BLaER1 (cell line): ENCODE data around the gene STIM1.
"Not testable (repeated sequence)": the region's sequence is repeated elsewhere in the genome, so short reads cannot be mapped to it uniquely, and the experiment has no call there.

Experiments
- H3K27ac ChIP-seq: shearing (Covaris generic); formaldehyde crosslinking; 2 replicates; pipeline ENCODE4 v1.8.1; 2022
- H3K27me3 ChIP-seq: shearing (Covaris generic); formaldehyde crosslinking; 2 replicates; pipeline ENCODE4 v1.8.1; 2022
- H3K36me3 ChIP-seq: shearing (Covaris generic); formaldehyde crosslinking; 2 replicates; pipeline ENCODE4 v1.8.1; 2022
- H3K4me1 ChIP-seq: shearing (Covaris generic); formaldehyde crosslinking; 2 replicates; pipeline ENCODE4 v1.8.1; 2022
- H3K4me2 ChIP-seq: shearing (Covaris generic); formaldehyde crosslinking; 2 replicates; pipeline ENCODE4 v1.8.1; 2022
- H3K4me3 ChIP-seq: shearing (Covaris generic); formaldehyde crosslinking; 2 replicates; pipeline ENCODE4 v1.8.1; 2022
- H3K9ac ChIP-seq: shearing (Covaris generic); formaldehyde crosslinking; 2 replicates; pipeline ENCODE4 v1.8.1; 2022
- H3K9me3 ChIP-seq: shearing (Covaris generic); formaldehyde crosslinking; 2 replicates; pipeline ENCODE4 v1.8.1; 2022
- H4K20me1 ChIP-seq: shearing (Covaris generic); formaldehyde crosslinking; 2 replicates; pipeline ENCODE4 v1.8.1; 2022
- Cebpa-rat ChIP-seq: shearing (Covaris generic); IDR thresholded peaks from 2 replicates; pipeline ENCODE4 v1.8.1; 2022

Gene STIM1

DNA sequence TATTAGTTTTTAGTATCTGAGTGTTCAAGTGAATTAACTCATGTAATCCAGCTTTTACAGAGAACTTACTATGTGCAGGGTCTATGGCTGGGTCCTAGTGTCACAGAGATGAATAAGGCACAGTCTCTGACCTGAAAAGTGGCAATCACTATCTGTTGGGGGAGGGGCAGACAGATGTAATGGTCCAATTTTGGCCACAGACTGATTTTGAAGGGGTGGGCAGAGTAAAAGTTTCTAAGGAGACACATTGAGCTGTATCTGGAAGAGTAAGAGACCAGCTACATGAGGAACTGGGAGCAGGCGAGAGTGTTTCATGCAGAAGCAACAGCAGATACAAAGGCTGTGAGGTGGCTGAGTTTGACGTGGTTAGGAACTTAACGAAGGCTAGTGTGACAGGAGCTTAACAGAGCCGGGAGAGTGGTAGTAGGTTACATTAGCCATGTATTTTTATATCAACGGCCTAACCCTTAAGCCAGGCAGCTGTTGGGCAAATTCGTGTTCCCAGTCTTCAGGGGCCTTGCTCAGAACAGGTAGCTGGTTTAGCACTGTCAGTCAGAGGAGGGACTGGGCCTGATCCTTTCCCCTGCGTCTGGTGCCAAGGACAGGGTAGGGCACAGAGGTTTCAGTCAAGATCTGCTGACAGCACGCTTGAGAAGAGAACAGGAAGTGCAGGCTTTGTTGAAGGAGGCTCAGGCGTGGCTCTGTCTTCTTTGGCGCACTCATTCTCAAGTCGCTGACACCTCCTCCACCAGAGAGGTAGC is 1.4 kb upstream of the STIM1 start:
- Histone ChIP-seq H3K27me3 (peaks cover 8% of the 10 kb centered on the region; the same call in 1 of the 2 replicates), H3K9me3 (no peaks in the 10 kb centered on the region), H3K4me1 (peaks cover 52% of the 10 kb centered on the region), H3K36me3 (no peaks in the 10 kb centered on the region), H3K9ac (peak overlapping the region; percentile 80), H4K20me1 (peaks cover 33% of the 10 kb centered on the region), H3K4me3 (peak overlapping the region; percentile 89), H3K4me2 (peak overlapping the region; percentile 98), H3K27ac (peak overlapping the region; percentile 85)
- no peak for TF ChIP-seq Cebpa-rat

DNA sequence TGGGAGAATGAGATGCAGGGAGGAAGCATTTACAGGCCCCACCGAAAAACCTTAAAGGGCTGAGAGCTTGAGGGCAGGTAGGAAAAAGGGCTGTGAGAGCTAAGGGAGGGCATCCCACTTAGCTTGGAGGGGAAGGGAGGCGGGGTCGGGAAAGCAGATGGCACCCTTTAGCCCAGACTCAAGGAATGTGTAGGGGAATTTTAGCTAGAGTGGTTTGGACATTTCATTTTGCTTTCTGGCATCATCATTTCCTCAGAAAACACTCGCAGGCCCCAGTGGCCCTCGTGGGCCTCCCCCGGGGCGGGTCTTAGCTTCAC is 846 bp upstream of the STIM1 start:
- Histone ChIP-seq H3K4me3 (peak overlapping the region; percentile 89), H3K9ac (peak overlapping the region; percentile 80), H3K4me1 (peaks cover 58% of the 10 kb centered on the region), H3K9me3 (no peaks in the 10 kb centered on the region), H3K27me3 (peaks cover 8% of the 10 kb centered on the region; the same call in 1 of the 2 replicates), H4K20me1 (peaks cover 39% of the 10 kb centered on the region), H3K27ac (peak overlapping the region; percentile 85), H3K4me2 (peak overlapping the region; percentile 98), H3K36me3 (no peaks in the 10 kb centered on the region)
- no peak for TF ChIP-seq Cebpa-rat

DNA sequence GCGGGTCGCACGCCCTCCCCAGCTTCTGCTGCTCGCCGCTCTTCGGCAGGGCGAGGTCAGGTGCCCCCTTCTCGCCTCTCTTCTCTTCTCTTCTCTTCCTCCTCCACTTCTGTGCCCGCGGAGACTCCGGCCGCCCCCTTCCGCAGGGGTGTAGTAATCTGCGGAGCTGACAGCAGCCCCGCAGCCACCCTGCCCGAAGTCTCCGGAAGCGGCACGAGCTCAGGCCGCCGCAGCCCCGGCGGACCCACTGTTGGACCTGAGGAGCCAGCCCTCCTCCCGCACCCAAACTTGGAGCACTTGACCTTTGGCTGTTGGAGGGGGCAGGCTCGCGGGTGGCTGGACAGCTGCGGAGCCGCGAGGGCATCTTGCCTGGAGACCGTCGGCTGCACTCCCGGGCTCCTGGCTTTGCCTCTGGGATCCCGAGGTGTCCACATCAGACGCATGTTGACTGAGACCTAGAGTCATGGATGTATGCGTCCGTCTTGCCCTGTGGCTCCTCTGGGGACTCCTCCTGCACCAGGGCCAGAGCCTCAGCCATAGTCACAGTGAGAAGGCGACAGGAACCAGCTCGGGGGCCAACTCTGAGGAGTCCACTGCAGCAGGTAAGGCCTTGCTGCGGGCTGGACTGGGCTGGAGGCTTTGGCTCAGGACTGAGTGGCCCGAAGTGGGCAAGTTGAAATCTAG is 486 bp downstream of the STIM1 start:
- no peaks in the 10 kb centered on the region for H3K9me3 ChIP-seq
- H3K9ac ChIP-seq = peak overlapping the region; percentile 80
- TF ChIP-seq Cebpa-rat = no peak
- peaks cover 71% of the 10 kb centered on the region for H3K4me1 ChIP-seq
- H4K20me1 ChIP-seq = peaks cover 52% of the 10 kb centered on the region
- no peaks in the 10 kb centered on the region for H3K36me3 ChIP-seq
- peak overlapping the region; percentile 89 for H3K4me3 ChIP-seq
- peaks cover 8% of the 10 kb centered on the region; the same call in 1 of the 2 replicates for H3K27me3 ChIP-seq
- peak overlapping the region; percentile 98 for H3K4me2 ChIP-seq
- peak overlapping the region; percentile 61 for H3K27ac ChIP-seq

DNA sequence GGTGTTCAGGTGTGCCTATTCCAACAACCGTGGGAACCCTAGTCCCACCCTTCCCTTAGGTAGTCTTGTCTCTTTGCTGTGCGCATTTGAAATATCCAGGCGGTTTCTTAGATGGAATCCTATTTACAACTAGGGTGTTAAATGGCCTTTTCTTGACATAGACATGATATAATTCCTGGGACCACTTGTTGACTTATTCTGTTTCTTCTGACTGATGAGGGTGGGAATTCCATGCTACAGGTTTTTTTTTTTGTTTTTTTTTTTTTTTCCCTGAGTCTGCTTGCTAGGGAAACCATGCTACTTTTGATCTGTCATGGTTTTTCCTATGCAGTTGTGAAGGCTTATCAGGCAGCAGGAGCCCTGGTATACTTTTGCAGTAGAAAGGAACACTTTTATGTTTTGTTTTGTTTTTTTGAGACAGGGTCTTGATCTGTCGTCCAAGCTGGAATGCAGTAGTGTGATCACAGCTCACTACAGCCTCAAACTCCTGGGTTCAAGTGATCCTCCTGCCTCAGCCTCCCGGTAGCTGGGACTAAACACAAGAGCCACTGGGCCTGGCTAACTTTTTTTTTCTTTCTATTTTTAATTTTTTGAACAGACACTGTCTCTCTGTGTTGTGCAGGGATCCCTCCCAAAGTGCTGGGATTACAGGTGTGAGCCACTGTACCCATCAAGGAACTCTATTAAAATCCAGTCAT is 1.5 kb downstream of the STIM1 start:
- Histone ChIP-seq H3K27ac (no peak overlapping the region), H4K20me1 (peaks cover 63% of the 10 kb centered on the region), H3K4me3 (peak overlapping the region; percentile 89; the same call in 1 of the 2 replicates), H3K36me3 (no peaks in the 10 kb centered on the region), H3K4me2 (peak overlapping the region; percentile 98), H3K4me1 (peaks cover 82% of the 10 kb centered on the region), H3K27me3 (peaks cover 8% of the 10 kb centered on the region; the same call in 1 of the 2 replicates), H3K9ac (no peak overlapping the region), H3K9me3 (no peaks in the 10 kb centered on the region)
- no peak for TF ChIP-seq Cebpa-rat

DNA sequence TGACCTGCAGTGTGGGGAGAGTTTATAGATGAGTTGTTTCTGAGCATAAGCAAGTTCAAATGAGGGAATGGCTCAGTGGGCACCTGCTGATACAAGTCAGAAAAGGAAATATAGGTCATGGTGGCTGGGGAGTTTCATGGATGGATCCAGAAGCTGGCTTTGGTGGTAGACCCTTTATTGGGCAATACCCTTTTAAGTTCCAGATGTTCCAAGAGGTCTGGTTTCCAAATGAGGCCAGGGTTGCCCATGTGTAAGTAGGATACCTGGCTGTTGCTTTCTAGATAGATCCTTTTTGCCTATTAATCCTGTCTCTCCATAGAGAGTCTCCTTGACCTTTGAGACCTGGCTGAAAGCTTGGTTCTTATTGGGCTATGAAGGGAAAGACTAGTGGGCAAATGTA is 2.2 kb downstream of the STIM1 start:
- peaks cover 69% of the 10 kb centered on the region for H4K20me1 ChIP-seq
- 0 out of 2 replicates have a peak, but pooled peaks have one; percentile 40 for TF ChIP-seq Cebpa-rat
- peaks cover 87% of the 10 kb centered on the region for H3K4me1 ChIP-seq
- H3K9ac ChIP-seq = no peak overlapping the region
- no peaks in the 10 kb centered on the region for H3K9me3 ChIP-seq
- H3K4me3 ChIP-seq = no peak overlapping the region
- H3K4me2 ChIP-seq = peak overlapping the region; percentile 98
- no peak overlapping the region for H3K27ac ChIP-seq
- H3K27me3 ChIP-seq = peaks cover 8% of the 10 kb centered on the region; the same call in 1 of the 2 replicates
- H3K36me3 ChIP-seq = no peaks in the 10 kb centered on the region

DNA sequence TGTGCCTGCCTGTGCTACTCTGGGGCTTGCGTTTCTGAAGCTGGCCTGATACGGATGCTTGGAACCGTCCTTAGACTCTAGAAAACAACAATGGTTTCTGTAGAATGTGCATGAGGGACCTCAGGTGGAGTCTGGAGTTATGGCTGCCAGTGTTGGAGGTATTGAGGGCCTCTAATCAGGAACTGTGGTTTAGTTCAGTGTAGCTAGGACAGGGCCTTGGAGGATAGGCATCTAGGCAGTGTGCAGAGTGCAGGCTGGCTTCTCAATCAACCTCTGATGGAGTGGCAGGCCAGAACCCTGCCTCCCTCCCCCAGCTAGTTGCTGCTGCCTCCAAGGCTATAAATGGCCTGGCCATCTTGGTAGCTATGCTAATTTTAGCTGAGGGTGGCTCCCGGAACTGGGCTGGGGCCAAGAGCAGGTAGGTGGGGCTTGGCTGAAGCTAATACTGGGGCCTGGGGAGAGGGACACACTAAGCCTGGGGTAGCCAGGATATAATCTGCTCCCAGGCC is 4.0 kb downstream of the STIM1 start:
- Histone ChIP-seq H3K4me1 (peaks cover 87% of the 10 kb centered on the region), H4K20me1 (peaks cover 87% of the 10 kb centered on the region), H3K9me3 (no peaks in the 10 kb centered on the region), H3K4me2 (peak overlapping the region; percentile 98), H3K4me3 (no peak overlapping the region), H3K27me3 (peaks cover 8% of the 10 kb centered on the region; the same call in 1 of the 2 replicates), H3K36me3 (no peaks in the 10 kb centered on the region), H3K27ac (no peak overlapping the region), H3K9ac (no peak overlapping the region)
- no peak for TF ChIP-seq Cebpa-rat

DNA sequence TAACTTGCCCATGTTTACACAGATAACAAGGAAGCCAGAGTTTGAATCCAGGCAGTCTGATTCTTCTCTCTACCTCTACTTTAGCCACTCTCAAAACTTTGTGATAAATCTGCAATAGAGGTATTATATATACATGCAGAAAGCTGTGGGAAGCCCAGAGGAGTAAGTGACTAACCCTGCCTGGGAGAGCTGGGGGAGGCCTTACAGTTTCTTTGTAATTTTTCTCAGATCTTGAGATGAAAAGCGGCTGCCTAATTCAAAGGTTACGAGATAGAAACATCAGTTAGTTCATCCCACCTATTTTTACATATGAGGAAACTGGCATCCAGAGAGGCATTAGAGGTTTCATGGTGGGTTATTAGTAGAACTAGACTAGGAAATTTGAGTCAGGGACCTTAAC is 4.9 kb downstream of the STIM1 start:
- peaks cover 8% of the 10 kb centered on the region; the same call in 1 of the 2 replicates for H3K27me3 ChIP-seq
- peaks cover 92% of the 10 kb centered on the region for H3K4me1 ChIP-seq
- TF ChIP-seq Cebpa-rat = no peak
- H3K9me3 ChIP-seq = no peaks in the 10 kb centered on the region
- peak overlapping the region; percentile 98 for H3K4me2 ChIP-seq
- no peak overlapping the region for H3K9ac ChIP-seq
- H4K20me1 ChIP-seq = peaks cover 96% of the 10 kb centered on the region
- H3K4me3 ChIP-seq = no peak overlapping the region
- no peaks in the 10 kb centered on the region for H3K36me3 ChIP-seq
- no peak overlapping the region for H3K27ac ChIP-seq

DNA sequence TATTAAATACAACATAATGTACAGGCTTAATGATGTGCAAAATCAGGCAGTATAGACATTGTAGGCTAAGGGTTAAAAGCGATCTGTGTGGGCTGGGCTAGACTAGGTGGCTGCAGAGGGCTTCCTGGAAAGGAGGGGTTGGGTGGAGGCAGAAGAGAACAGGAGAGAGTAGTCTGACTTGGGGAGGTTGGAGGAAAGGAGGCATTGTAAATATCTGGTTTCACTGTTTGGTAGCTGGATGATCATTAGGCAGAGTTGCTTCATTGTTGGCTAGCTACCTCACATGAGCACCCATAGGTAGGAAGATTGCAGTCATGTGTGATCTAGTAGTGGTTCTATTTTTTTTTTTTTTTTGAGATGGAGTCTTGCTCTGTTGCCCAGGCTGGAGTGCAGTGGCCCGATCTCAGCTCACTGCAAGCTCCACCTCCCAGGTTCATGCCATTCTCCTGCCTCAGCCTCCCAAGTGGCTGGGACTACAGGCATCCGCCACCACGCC is 5.5 kb downstream of the STIM1 start:
- H3K4me1 ChIP-seq = peaks cover 96% of the 10 kb centered on the region
- not testable (repeated sequence) for H3K27me3 ChIP-seq, H3K4me3 ChIP-seq, H3K9ac ChIP-seq, H3K9me3 ChIP-seq, H3K36me3 ChIP-seq, H3K27ac ChIP-seq
- H4K20me1 ChIP-seq = peaks cover 100% of the 10 kb centered on the region
- peak overlapping the region; percentile 98 for H3K4me2 ChIP-seq

DNA sequence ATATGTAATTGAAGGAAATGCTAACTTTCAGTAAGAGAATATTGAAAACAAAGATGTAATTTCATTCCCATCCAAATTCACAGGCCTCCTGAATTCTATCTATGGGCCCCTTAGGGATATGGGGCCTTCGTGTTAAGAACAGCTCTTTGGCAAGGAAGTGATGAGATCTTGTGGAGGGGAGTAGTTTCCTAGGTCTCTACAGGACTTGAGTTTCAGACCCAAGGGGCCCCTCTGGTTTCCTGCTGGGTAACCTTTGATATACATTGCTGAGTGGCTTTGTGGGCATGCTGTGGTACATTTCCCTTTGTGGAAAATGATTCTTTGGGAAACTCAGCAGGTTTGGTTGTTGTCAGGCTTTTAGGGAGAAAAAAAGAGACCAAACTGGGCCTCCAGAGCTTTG is 6.2 kb downstream of the STIM1 start:
- Histone ChIP-seq H3K4me3 (no peak overlapping the region), H3K36me3 (no peaks in the 10 kb centered on the region), H3K27me3 (no peaks in the 10 kb centered on the region; the same call in 1 of the 2 replicates), H3K4me1 (peaks cover 96% of the 10 kb centered on the region), H4K20me1 (peaks cover 98% of the 10 kb centered on the region), H3K4me2 (peak overlapping the region; percentile 98), H3K9ac (no peak overlapping the region), H3K27ac (no peak overlapping the region), H3K9me3 (no peaks in the 10 kb centered on the region)
- no peak for TF ChIP-seq Cebpa-rat
